HEK293 (cell line): ENCODE data around the gene RBM26.
A peak's percentile ranks its signal among the peaks of the same experiment; 100 is the strongest.

Experiments
- CTCF ChIA-PET: fragments of 350-600 bp; formaldehyde crosslinking; extraction: SDS; loops from one replicate; lab custom pipeline; 2021; ENCODE audit warnings: antibody characterized with exemption; lab: Yijun Ruan, JAX
- POLR2A ChIA-PET: fragments of 300-600 bp; formaldehyde crosslinking; extraction: SDS; loops from one replicate; lab custom pipeline; 2020; ENCODE audit warnings: antibody characterized with exemption, inconsistent platforms; lab: Yijun Ruan, JAX
- H3K27ac ChIP-seq: fragments of 200-500 bp; sonication (Bioruptor generic); 2 replicates; pipeline ENCODE4 v1.5.1; 2014; ENCODE audit warnings: low read depth, low read length, control low read depth, inconsistent platforms; ENCODE audit errors: extremely low read depth
- H3K36me3 ChIP-seq, 2 experiments: fragments of 200-500 bp in 1 of 2; sonication (Bioruptor generic) in 1 of 2; 1 replicate in 1 of 2; 2 replicates in 1 of 2; pipeline ENCODE4 v1.5.1; 2014 to 2017; ENCODE audit warnings: inconsistent platforms in 2 of 2, low read length in 2 of 2; ENCODE audit not compliant: control insufficient read depth in 2 of 2, insufficient read depth in 1 of 2
- H3K4me1 ChIP-seq: fragments of 200-500 bp; sonication (Bioruptor generic); 2 replicates; pipeline ENCODE4 v1.5.1; 2014; ENCODE audit warnings: mild to moderate bottlenecking, low read length, inconsistent platforms; ENCODE audit not compliant: control insufficient read depth, insufficient read depth
- H3K4me3 ChIP-seq: 2 replicates; pipeline ENCODE4 v1.5.1; 2011; ENCODE audit warnings: low read depth, mild to moderate bottlenecking, control low read depth, low read length, moderate library complexity
- H3K9me3 ChIP-seq: fragments of 200-500 bp; sonication (Bioruptor generic); 2 replicates; pipeline ENCODE4 v1.5.1; 2014; ENCODE audit warnings: low read depth, low read length, inconsistent platforms; ENCODE audit not compliant: control insufficient read depth, insufficient read depth
- GLI4 ChIP-seq: fragments of 450-650 bp; formaldehyde crosslinking; IDR thresholded peaks from 2 replicates; pipeline ENCODE4 v1.5.1; 2016; ENCODE audit warnings: missing biosample characterization, missing genetic modification characterization
- MYNN ChIP-seq: fragments of 450-650 bp; formaldehyde crosslinking; IDR thresholded peaks from 2 replicates; pipeline ENCODE4 v1.5.1; 2016; ENCODE audit warnings: missing biosample characterization, missing genetic modification characterization, borderline replicate concordance
- OSR2 ChIP-seq: fragments of 450-650 bp; formaldehyde crosslinking; IDR thresholded peaks from 2 replicates; pipeline ENCODE4 v1.5.1; 2016; ENCODE audit warnings: missing biosample characterization, missing genetic modification characterization
- PRDM4 ChIP-seq: fragments of 450-650 bp; formaldehyde crosslinking; IDR thresholded peaks from 2 replicates; pipeline ENCODE4 v1.5.1; 2017; ENCODE audit warnings: missing biosample characterization, missing genetic modification characterization
- TCF7L2 ChIP-seq: IDR thresholded peaks from 2 replicates; pipeline ENCODE4 v1.6.1; 2011; ENCODE audit warnings: low read depth, mild to moderate bottlenecking, inconsistent platforms, low read length, moderate library complexity, borderline replicate concordance
- ZNF114 ChIP-seq: fragments of 450-650 bp; formaldehyde crosslinking; IDR thresholded peaks from 2 replicates; pipeline ENCODE4 v1.5.0; 2017; ENCODE audit warnings: missing biosample characterization, missing genetic modification characterization
- ZNF169 ChIP-seq: fragments of 450-650 bp; formaldehyde crosslinking; IDR thresholded peaks from 2 replicates; pipeline ENCODE4 v1.5.1; 2016; ENCODE audit warnings: missing biosample characterization, missing genetic modification characterization
- ZNF211 ChIP-seq: fragments of 450-650 bp; formaldehyde crosslinking; IDR thresholded peaks from 2 replicates; pipeline ENCODE4 v1.5.1; 2016; ENCODE audit warnings: low read depth, missing biosample characterization, missing genetic modification characterization
- ZNF26 ChIP-seq: fragments of 450-650 bp; formaldehyde crosslinking; IDR thresholded peaks from 2 replicates; pipeline ENCODE4 v1.5.1; 2016; ENCODE audit warnings: missing biosample characterization, missing genetic modification characterization
- ZNF335 ChIP-seq: fragments of 450-650 bp; formaldehyde crosslinking; conservative IDR thresholded peaks from 2 replicates; pipeline ENCODE4 v1.5.1; 2016; ENCODE audit warnings: missing biosample characterization, missing genetic modification characterization
- ZNF529 ChIP-seq: fragments of 450-650 bp; formaldehyde crosslinking; IDR thresholded peaks from 2 replicates; pipeline ENCODE4 v1.5.1; 2017; ENCODE audit warnings: missing genetic modification characterization, missing biosample characterization; ENCODE audit not compliant: insufficient replicate concordance
- ZNF548 ChIP-seq: fragments of 450-650 bp; formaldehyde crosslinking; IDR thresholded peaks from 2 replicates; pipeline ENCODE4 v1.5.1; 2016; ENCODE audit warnings: missing biosample characterization, missing genetic modification characterization
- ZNF629 ChIP-seq: fragments of 450-650 bp; formaldehyde crosslinking; IDR thresholded peaks from 2 replicates; pipeline ENCODE4 v1.5.1; 2017; ENCODE audit warnings: missing biosample characterization, missing genetic modification characterization
- ZSCAN30 ChIP-seq: fragments of 450-650 bp; IDR thresholded peaks from 2 replicates; pipeline ENCODE4 v1.5.1; 2018; ENCODE audit warnings: missing biosample characterization, mild to moderate bottlenecking, missing genetic modification characterization, moderate library complexity
- TF ChIP-seq, protein P1 (sequence below): fragments of 450-650 bp; formaldehyde crosslinking; IDR thresholded peaks from 2 replicates; pipeline ENCODE4 v1.5.1; 2016; ENCODE audit warnings: missing biosample characterization, missing genetic modification characterization
- TF ChIP-seq, protein P2 (sequence below): fragments of 450-650 bp; formaldehyde crosslinking; IDR thresholded peaks from 2 replicates; pipeline ENCODE4 v1.5.1; 2016; ENCODE audit warnings: missing biosample characterization, missing genetic modification characterization, low read depth
- TF ChIP-seq, protein P3 (sequence below): fragments of 450-650 bp; formaldehyde crosslinking; IDR thresholded peaks from 2 replicates; pipeline ENCODE4 v1.5.1; 2016; ENCODE audit warnings: missing biosample characterization, missing genetic modification characterization
- TF ChIP-seq, protein P4 (sequence below): fragments of 450-650 bp; formaldehyde crosslinking; IDR thresholded peaks from 2 replicates; pipeline ENCODE4 v1.5.1; 2016; ENCODE audit warnings: missing biosample characterization, missing genetic modification characterization

Gene RBM26

DNA sequence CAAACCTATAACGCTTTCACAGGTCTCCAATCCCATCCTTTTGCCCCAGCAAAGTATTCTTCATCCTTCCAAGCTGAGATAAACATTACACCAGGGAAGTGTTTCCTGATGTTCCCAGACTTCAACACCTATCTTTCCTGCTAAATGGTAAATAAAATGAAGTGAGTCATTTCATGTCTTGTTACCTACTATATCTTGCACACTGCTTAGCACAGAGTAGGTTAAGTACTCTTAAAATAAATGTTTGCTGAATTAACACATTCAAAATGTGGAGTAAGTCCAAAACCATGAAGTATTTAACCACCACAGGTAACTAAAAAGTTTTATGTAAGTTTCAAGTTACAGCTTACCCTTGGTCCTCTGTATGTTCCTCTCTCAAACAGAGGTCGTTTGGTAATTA lies 3.4 kb downstream of the RBM26 start:
- Histone ChIP-seq H3K4me3 (peak overlapping the region; percentile 11), H3K4me1 (no peaks in the 10 kb centered on the region; the same call in 1 of the 2 replicates), H3K36me3 (peaks cover 0 to 33% of the 10 kb centered on the region in 2 experiments; a peak in 1 of 3 replicates), H3K9me3 (no peaks in the 10 kb centered on the region), H3K27ac (no peak overlapping the region)
- TF ChIP-seq GLI4 (tag by site-specific recombination) (no peak), ZNF169 (tag by site-specific recombination) (no peak), PRDM4 (tag by site-specific recombination) (no peak), OSR2 (tag by site-specific recombination) (no peak), ZSCAN30 (tag by site-specific recombination) (no peak), ZNF211 (tag by site-specific recombination) (no peak), ZNF26 (tag by site-specific recombination) (no peak), ZNF629 (no peak), TCF7L2 (no peak), ZNF548 (tag by site-specific recombination) (no peak), ZNF114 (no peak), ZNF335 (tag by site-specific recombination) (no peak), MYNN (tag by site-specific recombination) (no peak), ZNF529 (tag by site-specific recombination) (no peak)
- TF ChIP-seq, protein P1, sequence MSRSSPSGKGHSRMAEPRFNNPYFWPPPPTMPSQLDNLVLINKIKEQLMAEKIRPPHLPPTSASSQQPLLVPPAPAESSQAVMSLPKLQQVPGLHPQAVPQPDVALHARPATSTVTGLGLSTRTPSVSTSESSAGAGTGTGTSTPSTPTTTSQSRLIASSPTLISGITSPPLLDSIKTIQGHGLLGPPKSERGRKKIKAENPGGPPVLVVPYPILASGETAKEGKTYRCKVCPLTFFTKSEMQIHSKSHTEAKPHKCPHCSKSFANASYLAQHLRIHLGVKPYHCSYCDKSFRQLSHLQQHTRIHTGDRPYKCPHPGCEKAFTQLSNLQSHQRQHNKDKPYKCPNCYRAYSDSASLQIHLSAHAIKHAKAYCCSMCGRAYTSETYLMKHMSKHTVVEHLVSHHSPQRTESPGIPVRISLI: no peak
- TF ChIP-seq, protein P2, sequence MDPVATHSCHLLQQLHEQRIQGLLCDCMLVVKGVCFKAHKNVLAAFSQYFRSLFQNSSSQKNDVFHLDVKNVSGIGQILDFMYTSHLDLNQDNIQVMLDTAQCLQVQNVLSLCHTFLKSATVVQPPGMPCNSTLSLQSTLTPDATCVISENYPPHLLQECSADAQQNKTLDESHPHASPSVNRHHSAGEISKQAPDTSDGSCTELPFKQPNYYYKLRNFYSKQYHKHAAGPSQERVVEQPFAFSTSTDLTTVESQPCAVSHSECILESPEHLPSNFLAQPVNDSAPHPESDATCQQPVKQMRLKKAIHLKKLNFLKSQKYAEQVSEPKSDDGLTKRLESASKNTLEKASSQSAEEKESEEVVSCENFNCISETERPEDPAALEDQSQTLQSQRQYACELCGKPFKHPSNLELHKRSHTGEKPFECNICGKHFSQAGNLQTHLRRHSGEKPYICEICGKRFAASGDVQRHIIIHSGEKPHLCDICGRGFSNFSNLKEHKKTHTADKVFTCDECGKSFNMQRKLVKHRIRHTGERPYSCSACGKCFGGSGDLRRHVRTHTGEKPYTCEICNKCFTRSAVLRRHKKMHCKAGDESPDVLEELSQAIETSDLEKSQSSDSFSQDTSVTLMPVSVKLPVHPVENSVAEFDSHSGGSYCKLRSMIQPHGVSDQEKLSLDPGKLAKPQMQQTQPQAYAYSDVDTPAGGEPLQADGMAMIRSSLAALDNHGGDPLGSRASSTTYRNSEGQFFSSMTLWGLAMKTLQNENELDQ: no peak
- TF ChIP-seq, protein P3, sequence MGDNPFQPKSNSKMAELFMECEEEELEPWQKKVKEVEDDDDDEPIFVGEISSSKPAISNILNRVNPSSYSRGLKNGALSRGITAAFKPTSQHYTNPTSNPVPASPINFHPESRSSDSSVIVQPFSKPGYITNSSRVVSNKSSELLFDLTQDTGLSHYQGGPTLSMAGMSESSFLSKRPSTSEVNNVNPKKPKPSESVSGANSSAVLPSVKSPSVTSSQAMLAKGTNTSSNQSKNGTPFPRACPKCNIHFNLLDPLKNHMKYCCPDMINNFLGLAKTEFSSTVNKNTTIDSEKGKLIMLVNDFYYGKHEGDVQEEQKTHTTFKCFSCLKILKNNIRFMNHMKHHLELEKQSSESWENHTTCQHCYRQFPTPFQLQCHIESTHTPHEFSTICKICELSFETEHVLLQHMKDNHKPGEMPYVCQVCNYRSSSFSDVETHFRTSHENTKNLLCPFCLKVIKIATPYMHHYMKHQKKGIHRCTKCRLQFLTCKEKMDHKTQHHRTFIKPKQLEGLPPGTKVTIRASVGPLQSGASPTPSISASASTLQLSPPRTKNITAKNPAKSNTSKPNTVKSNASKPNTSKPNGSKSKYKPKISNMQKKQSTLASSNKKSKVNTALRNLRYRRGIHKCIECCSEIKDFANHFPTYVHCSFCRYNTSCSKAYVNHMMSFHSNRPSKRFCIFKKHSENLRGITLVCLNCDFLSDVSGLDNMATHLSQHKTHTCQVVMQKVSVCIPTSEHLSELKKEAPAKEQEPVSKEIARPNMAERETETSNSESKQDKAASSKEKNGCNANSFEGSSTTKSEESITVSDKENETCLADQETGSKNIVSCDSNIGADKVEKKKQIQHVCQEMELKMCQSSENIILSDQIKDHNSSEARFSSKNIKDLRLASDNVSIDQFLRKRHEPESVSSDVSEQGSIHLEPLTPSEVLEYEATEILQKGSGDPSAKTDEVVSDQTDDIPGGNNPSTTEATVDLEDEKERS (tag by site-specific recombination): no peak
- TF ChIP-seq, protein P4, sequence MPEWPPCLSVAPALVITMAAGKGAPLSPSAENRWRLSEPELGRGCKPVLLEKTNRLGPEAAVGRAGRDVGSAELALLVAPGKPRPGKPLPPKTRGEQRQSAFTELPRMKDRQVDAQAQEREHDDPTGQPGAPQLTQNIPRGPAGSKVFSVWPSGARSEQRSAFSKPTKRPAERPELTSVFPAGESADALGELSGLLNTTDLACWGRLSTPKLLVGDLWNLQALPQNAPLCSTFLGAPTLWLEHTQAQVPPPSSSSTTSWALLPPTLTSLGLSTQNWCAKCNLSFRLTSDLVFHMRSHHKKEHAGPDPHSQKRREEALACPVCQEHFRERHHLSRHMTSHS (tag by site-specific recombination): no peak
- CTCF ChIA-PET: interaction anchor here (0.7 to 1.9 kb wide), 4 partner anchors 11 to 941 kb away, joined by 3 to 16 read pairs (median 4); no protein-coding TSS in a partner anchor
- POLR2A ChIA-PET: interaction anchor here (0.7 to 2.3 kb wide), 2 partner anchors 79 to 107 kb away, joined by 4 to 8 read pairs; partner anchors contain the start of gene NDFIP2
